Nephron progenitor cell (in vitro differentiated cells): ENCODE results near the gene KCNH1.

Source experiments
- DNase-seq: peaks from one replicate; pipeline ENCODE4 v3.0.0; 2021
- H3K27ac Mint-ChIP-seq: 2 replicates; pipeline ENCODE4 v1.8.0; 2021; ENCODE audit warnings: mild to moderate bottlenecking, moderate library complexity, mixed read lengths
- H3K27me3 Mint-ChIP-seq: 2 replicates; pipeline ENCODE4 v1.8.0; 2021; ENCODE audit warnings: mild to moderate bottlenecking, low read depth, mixed read lengths; ENCODE audit not compliant: poor library complexity
- H3K36me3 Mint-ChIP-seq: 2 replicates; pipeline ENCODE4 v1.8.0; 2021; ENCODE audit warnings: low read depth, mixed read lengths
- H3K4me1 Mint-ChIP-seq: 2 replicates; pipeline ENCODE4 v1.8.0; 2021; ENCODE audit warnings: mixed read lengths
- H3K4me3 Mint-ChIP-seq: 2 replicates; pipeline ENCODE4 v1.8.0; 2021; ENCODE audit warnings: mild to moderate bottlenecking, moderate library complexity, mixed read lengths
- H3K9me3 Mint-ChIP-seq: 2 replicates; pipeline ENCODE4 v1.8.0; 2021; ENCODE audit warnings: mild to moderate bottlenecking, moderate library complexity, mixed read lengths
- CTCF ChIP-seq: fragments of 200-600 bp; sonication (generic); IDR thresholded peaks from 2 replicates; pipeline ENCODE4 v1.5.0; 2021; ENCODE audit warnings: antibody characterized with exemption

KCNH1 gene

GRCh38 chr1:210715072-210715471 lies 418.9 kb downstream of the KCNH1 start:
- H3K27ac Mint-ChIP-seq = no peak overlapping the region
- no peak for TF ChIP-seq CTCF
- H3K4me3 Mint-ChIP-seq = no peak overlapping the region
- H3K9me3 Mint-ChIP-seq = no peaks in the 10 kb centered on the region
- no peaks in the 10 kb centered on the region for H3K27me3 Mint-ChIP-seq
- H3K36me3 Mint-ChIP-seq = no peaks in the 10 kb centered on the region
- DNase-seq = no peak
- no peaks in the 10 kb centered on the region for H3K4me1 Mint-ChIP-seq

GRCh38 chr1:210711825-210712612 lies 421.9 kb downstream of the KCNH1 start:
- no peaks in the 10 kb centered on the region for H3K9me3 Mint-ChIP-seq
- no peak overlapping the region for H3K27ac Mint-ChIP-seq
- TF ChIP-seq CTCF = no peak
- no peaks in the 10 kb centered on the region for H3K27me3 Mint-ChIP-seq
- H3K4me3 Mint-ChIP-seq = no peak overlapping the region
- H3K36me3 Mint-ChIP-seq = no peaks in the 10 kb centered on the region
- peaks cover 13% of the 10 kb centered on the region for H3K4me1 Mint-ChIP-seq
- DNase-seq = no peak

- Mint-ChIP-seq H3K9me3 (no peaks in the 10 kb centered on the region), H3K27ac (no peak overlapping the region), H3K27me3 (no peaks in the 10 kb centered on the region), H3K36me3 (no peaks in the 10 kb centered on the region), H3K4me3 (no peak overlapping the region), H3K4me1 (peaks cover 33% of the 10 kb centered on the region)
- no peak for TF ChIP-seq CTCF
- no peak for DNase-seq
Observed at GRCh38 chr1:210709701-210710100, 424.2 kb downstream of the KCNH1 start.

GRCh38 chr1:210707300-210708240 lies 426.4 kb downstream of the KCNH1 start:
- no peaks in the 10 kb centered on the region for H3K36me3 Mint-ChIP-seq
- TF ChIP-seq CTCF = no peak
- peaks cover 35% of the 10 kb centered on the region for H3K4me1 Mint-ChIP-seq
- no peaks in the 10 kb centered on the region for H3K27me3 Mint-ChIP-seq
- DNase-seq = no peak
- H3K4me3 Mint-ChIP-seq = no peak overlapping the region
- H3K9me3 Mint-ChIP-seq = peaks cover 2% of the 10 kb centered on the region
- no peak overlapping the region for H3K27ac Mint-ChIP-seq

- Mint-ChIP-seq H3K4me1 (peaks cover 35% of the 10 kb centered on the region), H3K27ac (peak overlapping the region; percentile 57), H3K9me3 (peaks cover 15% of the 10 kb centered on the region), H3K27me3 (no peaks in the 10 kb centered on the region), H3K4me3 (no peak overlapping the region), H3K36me3 (peaks cover 13% of the 10 kb centered on the region)
- TF ChIP-seq CTCF = no peak
- no peak for DNase-seq
Observed at GRCh38 chr1:210706246-210706645, 427.7 kb downstream of the KCNH1 start.
